Right ventricle myocardium superior (tissue), 1 donor: Measurements from ENCODE around the gene PSMD13. TPM values are rescaled to one million over a fixed set of nuclear protein-coding genes. Genes with fewer than 3 reads are reported as not detected.
"Not testable (repeated sequence)": the region's sequence is repeated elsewhere in the genome, so short reads cannot be mapped to it uniquely, and the experiment has no call there.

Experiments used
- ATAC-seq: fragments of 200-7000 bp; cut with Tn5 transposase; one replicate; pipeline ENCODE4 v1.9.1; 2020; ENCODE audit warnings: mild to moderate bottlenecking; ENCODE audit not compliant: poor library complexity
- DNase-seq: peaks from one replicate; pipeline ENCODE4 v3.0.0-alpha.2; 2020
- intact Hi-C: fragments of 100-400 bp; cut with DNase I; formaldehyde crosslinking; loops from one replicate; pipeline ENCODE4 v1.11.2; 2022
- total RNA-seq: library from RNA; stranded (reverse); fragmentation: NEBNext Ultra II Directional; extraction: Animal tissue kit (Norgen Biotek cat#: 25700); gene quantifications from one replicate; pipeline ENCODE4 v1.2.1, GENCODE V29; 2021
- donor health status: DM: no; HTN: yes; CAD: no; lungs with severe emphysema.

The PSMD13 gene
- total RNA-seq, 1 donor from 2014 or later, result 93.4 TPM

DNA sequence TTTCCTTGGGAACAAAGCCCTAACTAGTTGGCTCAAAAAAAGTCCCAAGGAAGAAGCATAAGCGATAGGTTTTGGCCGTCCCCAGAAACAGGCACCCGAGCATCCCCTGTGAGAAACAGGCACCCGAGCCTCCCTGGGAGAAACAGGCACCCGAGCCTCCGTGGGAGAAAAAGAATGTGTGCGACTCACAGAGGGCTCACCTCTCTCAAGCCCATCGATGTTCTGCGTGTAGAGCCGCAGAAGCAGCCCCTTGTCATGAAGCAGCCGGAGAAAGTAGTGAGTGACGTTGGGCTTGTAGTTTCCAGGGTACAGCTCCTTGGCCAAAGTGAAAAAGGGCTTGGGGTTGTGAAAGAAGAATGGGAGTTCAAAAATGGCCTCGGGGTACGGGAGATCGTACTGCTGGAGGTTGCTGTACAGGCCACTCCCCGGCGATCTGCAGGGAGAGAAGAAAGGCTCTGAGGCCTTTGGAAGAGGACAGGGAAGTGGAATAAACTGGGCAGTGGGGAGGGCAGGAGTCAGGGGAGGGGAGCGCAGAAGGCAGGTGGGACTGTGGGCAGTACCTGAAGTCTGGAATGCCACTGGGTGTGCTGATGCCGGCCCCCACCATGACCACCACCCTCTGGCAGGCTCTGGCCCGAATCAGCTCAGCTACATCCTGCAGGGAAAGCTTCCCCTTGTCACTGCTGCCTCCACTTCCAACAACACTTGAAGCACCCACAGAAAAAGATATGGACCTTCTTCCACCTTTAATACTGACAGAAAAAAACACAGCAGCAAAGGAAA lies 3.8 kb upstream of the PSMD13 start:
- intact Hi-C loops, result no loop called here
- DNase-seq (no peak), ATAC-seq (no peak)

DNA sequence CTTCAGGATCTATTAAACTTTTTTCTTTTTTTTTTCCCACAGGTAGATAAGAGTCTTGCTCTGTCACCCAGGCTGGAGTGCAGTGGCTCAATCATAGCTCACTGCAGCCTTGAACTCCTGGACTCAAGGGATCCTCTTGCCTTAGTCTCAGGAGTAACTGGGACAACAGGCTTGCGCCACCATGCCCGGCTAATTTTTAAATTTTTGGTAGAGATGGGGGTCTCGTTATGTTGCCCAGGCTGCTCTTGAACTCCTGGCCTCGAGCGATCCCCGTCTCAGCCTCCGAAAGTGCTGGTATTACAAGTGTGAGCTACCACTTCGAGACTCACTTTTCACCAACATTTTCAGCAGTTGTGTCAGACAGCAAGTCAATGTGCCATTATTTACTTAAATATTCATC lies 1.6 kb upstream of the PSMD13 start:
- no peak for DNase-seq
- ATAC-seq, result no peak
- intact Hi-C loops, result no loop called here

DNA sequence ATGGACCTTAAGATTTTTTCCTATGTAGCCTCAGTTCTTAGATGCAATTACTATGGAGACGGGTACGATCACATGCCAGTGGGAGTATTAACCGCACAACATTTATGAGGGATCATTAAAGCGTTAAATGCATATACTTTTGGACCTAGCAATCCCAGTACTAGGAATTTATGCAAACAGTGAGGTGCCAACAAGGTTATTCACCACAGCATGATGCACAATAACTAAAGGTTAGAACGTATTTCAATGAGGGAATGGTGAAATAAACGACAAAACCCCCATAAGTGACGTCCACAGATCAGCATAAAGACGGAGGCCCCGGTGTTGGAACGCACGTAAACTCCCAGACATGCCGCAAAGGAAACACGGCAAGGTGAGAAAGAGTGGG lies 1.2 kb upstream of the PSMD13 start:
- ATAC-seq (peak; percentile 12), DNase-seq (no peak)
- intact Hi-C loops, result no loop called here

DNA sequence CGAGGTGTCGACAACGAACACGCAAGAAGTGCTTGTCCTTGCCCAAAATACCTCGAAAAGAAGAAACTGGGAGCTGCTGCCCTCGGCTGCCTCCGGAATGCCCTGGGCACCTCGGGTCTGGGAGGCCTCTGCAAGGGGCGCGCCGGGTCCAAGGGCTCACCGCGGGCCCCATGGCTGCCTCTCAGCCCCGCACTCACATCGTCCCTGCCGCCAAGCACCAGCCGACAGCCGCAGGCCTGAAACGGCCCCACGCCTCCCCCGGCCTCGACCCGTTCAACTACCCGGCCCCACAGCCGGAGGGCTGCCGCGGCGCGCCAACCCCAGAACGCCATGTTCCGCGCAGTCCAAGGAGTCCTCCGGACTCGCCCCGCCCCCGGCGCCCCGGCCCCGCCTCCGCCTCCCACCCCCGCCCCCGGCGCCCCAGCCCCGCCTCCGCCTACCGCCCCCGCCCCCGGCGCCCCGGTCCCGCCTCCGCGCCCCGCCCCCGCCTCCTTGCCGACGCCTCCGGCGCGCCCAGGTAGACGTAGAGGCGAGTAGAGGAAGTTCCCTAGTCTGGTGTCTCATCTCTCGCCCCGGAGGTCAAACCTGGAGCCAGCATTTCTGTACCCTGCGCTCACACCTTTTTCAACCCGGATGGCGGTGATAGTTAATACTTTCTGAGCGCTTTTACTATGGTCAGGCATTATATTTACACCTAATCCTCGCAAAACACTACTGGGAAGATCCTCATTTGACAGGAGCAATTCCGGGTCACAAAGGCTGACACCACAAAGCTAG lies 591 bp upstream of the PSMD13 start, which contains the start of gene SIRT3:
Gene SIRT3 (minus strand): TSS at position 346 of the 777 bp plus-strand sequence. CDS start 14 bp downstream, at position 332.
- peak; percentile 88 for DNase-seq
- ATAC-seq, result peak; percentile 92
- intact Hi-C loops, result no loop called here

DNA sequence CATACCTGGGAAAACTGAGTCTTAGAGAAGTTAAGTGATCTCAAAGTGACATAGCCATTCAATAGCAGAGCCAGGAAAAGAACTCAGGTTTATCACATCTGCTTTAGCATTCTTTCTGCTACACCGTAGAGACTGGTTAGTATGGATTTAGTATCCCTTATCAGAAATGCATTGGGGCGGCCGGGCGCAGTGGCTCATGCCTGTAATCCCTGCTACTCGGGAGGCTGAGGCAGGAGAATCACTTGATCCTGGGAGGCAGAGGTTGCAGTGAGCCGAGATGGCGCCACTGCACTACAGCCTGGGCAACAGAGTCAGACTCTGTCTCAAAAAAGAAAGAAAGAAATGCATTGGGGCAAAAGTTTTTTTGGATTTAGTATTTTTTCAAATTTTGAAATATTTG lies 1.6 kb downstream of the PSMD13 start:
- ATAC-seq, intact Hi-C loops: not testable (repeated sequence)

DNA sequence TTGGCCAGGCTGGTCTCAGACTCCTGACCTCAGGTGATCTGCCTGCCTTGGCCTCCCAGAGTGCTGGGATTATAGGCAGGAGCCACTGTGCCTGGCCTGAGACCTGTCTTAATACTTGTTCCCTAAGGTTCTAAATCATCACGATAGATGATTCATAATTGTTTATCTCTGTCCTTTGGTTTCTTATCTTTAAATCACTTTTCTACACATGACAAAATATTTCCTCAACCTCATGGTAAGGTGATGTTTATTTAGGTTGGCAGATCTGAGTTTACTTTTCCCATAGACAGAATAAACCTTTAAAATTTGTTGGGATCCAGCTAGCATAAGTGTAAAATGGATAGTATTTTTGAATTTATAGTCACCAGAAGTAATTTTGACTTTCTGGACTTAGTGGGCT lies 3.5 kb downstream of the PSMD13 start:
- intact Hi-C loops, result no loop called here
- ATAC-seq, result no peak

More for the DNA sequence above, 1.6 kb downstream of the PSMD13 start:
- DNase-seq, result not testable (repeated sequence)

DNA sequence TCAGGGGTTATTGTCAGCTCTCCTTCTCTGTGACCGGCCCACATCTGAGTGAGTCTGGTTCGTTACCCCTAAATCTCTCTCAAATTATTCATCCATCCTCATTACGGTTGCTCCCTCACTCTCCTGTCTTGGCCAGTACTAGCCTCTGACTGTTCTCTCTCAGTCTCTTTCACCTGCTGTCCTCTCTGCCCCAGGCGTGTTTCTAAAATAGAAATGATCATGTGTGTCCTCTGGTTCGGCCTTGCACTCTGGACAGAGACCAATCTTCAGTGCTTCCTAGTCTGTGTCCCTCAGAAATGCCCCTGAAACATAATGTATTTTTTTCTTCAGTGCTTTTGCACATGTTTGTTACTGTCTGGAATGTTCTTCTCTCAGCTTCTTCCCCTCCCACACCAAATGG lies 4.9 kb downstream of the PSMD13 start:
- ATAC-seq (peak; percentile 69), DNase-seq (no peak)
- intact Hi-C loops, result no loop called here

More for the DNA sequence above, 3.5 kb downstream of the PSMD13 start:
- no peak for DNase-seq

DNA sequence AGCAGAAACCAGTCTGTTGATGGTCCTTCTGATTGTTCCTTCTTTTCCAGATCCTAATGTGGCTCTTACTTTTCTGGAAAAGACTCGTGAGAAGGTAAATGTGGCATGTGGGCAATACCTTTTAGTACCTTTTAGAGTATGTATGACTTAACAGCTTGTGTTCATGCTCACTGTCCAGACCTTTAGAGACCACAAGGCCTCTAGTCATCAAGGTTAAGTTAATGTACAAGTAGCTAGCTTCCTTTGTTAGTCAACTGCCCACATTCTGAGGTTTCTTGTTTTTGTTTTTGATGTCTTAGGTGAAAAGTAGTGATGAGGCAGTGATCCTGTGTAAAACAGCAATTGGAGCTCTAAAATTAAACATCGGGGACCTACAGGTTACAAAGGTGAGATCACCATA lies 7.6 kb downstream of the PSMD13 start:
- intact Hi-C loops, result no loop called here
- ATAC-seq, result no peak
- no peak for DNase-seq

DNA sequence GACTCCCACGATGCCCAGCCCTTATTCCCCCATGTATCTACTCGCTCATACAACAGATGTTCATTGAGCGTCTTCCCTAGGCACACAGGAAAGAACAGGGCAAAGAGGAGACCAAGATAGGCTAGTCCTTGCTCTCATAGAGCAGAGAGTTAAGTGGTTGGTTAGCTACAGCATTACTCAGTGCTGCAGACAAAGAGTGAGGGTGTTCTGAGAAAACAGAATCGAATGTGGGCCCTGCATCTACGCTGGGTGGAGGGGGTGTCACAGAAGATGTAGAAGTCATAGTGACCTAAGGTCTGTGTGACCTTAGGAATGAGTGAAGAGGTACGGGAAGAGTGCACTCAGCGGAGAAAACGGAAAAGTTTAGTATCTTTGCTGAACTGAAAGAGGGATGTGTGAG lies 12.3 kb downstream of the PSMD13 start:
- intact Hi-C loops, result no loop called here
- ATAC-seq (no peak), DNase-seq (no peak)

DNA sequence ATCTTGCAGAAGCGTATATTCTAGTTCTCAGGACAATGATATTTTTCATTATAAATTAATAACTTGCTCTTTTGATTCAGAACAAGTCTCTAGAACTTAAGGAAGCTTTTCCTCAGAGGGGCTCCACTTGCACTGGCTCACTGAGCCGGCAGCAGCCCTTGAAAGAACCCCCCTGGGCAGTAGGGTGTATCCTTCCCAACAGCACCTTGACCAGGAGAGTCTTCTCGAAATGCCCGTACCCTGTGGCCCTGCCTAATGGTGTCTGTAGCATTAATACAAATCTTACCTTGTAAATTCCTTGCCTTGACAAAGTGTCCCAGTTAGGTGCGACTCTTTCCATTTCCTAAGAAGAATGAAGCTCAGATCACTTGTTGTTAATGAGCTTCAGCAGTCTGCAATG lies 13.5 kb downstream of the PSMD13 start:
- intact Hi-C loops, result no loop called here
- DNase-seq (no peak), ATAC-seq (no peak)

DNA sequence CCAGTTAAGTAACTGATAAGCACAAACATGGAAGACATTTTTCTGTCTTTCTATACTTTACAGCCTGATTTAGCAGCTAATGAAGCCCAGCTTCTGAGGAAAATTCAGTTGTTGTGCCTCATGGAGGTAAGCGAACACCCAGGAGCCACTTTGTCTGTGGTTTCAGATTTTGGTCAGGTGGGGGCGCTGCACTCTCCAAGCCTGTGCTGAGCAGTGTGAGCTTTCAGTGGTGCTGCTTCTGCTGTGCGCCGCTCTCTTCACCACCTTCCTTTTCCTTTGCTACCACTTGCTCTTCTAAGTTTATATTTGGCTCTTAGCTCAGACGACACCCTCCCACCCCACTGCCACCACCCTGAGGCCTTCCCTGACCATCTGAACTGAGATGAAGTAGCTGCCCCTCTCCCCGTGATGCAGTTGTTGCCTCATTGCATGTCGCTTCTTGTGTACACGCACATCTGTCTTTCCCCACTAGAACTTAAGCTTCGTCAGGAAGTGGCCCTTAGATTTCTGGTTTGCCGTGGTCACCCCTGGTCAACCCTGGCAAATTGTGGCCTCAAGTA lies 14.0 kb downstream of the PSMD13 start:
- peak; percentile 79 for ATAC-seq
- DNase-seq, result peak; percentile 72
- intact Hi-C loops, result no loop called here

DNA sequence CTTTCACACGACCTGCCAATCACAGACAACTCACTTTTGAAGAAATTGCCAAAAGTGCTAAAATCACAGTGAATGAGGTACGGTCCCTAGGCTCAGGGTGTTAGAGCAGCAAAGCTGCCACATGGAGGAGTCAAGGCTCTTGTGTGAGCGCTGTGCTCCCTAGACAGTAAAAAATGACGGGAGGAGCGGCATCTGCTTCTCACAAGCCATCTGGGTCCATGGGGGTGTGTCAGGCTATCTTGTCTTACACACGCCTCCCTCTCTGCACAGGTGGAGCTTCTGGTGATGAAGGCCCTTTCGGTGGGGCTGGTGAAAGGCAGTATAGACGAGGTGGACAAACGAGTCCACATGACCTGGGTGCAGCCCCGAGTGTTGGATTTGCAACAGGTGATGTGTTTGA lies 14.8 kb downstream of the PSMD13 start:
- DNase-seq, result no peak
- no peak for ATAC-seq
- intact Hi-C loops, result no loop called here

DNA sequence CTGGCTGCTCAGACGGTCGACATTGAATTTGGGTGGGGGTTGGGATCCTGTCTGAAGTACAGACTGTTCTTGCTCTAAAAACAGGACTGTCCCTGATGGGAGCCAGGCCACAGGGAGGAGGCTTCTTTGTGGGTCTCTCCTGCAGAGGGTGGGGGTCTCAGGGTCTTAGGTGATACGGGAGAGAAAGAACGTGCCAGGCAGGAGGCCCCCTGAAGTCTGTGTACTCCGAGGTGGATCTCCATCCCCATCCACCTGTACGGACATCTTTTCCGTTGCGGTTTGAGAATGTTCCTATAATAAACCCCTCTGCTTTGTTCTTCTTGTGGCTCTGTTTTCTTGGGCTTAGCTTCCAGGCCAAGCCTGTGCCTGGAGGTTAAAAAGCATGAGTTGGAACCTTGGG lies 15.9 kb downstream of the PSMD13 start:
- ATAC-seq (no peak), DNase-seq (no peak)
- intact Hi-C loops, result no loop called here

DNA sequence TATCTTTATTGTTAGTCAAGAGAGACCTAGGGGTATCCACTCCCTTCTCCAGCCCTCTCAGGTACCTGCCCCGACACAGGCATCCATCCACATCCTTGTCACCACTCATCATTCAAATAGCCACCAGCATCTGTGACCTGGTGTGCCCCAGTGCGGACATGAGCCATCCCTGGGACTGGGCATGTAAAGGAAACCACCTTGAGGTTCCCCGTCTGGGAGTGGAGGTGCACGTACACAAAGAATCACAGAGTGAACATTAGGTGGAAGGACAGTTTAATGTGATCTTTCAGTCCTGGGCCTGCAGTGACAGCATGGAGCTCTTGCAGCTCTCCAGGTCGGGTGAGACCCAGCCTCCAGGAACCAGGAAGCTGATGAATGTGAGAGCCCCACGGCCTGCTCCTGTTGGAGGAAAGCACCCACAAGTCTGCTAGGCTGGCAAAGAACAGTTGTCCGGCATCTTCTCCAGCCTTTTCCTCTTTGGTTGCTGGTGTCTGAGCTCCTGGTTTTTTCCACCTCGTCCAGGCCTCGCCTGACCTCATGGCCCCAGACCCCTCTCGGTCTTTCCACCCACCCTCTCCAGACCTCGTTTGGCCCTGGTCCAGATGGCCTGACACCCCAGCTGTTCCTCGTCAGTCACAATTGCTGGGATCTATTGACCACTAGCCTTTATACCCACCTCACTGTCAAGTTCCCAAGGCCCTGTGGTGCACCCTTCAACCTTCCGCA lies 16.5 kb downstream of the PSMD13 start:
- DNase-seq (no peak), ATAC-seq (no peak)
- intact Hi-C loops, result no loop called here

DNA sequence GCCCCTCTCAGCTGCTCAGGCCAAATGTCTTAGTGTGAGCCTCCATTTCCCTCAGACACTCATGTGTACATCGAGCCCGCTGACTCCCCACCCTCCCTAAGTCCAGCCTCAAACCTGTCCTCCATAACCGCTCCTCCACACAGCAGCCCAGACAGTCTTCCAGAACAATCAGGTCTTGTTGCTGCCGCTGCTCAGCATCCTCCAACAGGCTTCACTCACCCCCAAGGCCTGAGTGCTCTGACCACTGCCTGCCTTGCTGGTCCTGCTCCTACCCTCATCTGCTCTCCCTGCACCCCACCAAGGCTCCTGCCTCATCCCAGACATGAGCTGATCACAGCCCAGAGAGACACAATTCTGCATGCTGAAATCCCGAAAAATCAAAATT lies 17.1 kb downstream of the PSMD13 start:
- ATAC-seq, result no peak
- DNase-seq, result no peak
- intact Hi-C loops, result no loop called here

DNA sequence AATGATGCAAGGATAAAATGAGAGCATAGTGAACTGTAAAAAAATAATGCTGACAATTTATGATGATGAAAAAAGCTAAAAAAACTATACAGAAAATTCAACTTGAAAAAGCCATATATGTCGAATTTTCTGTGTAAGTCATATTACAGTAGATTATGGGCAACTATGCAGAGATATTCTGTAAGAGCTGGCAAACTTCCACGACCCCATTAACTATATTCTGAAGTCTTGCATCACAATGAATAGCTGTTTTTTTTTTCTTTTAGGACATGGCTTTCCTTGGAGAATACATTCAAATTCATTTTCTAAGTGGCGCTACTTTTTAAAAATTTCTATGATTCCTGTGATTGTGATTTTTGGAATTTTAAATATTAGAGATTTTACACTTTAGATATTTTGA lies 18.4 kb downstream of the PSMD13 start:
- no peak for ATAC-seq
- intact Hi-C loops, result no loop called here
- no peak for DNase-seq

DNA sequence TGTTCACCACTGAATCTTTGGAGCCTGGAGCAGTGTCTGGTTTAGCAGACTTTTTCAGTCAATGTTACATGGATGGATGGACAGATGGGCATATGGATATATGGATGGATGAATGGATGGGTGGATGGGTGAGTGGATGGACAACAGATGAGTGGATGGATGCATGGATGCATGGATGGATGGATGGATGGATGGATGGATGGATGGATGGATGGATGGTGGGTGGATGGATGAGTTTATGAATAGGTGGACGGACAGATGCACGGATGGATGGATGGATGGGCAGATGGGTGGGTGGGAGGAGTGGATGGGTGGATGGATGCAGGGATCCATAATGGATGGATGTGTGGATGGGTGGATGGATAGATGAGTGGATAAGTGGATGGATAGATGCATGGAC lies 19.0 kb downstream of the PSMD13 start:
- intact Hi-C loops, result no loop called here
- DNase-seq, result no peak
- ATAC-seq, result no peak

DNA sequence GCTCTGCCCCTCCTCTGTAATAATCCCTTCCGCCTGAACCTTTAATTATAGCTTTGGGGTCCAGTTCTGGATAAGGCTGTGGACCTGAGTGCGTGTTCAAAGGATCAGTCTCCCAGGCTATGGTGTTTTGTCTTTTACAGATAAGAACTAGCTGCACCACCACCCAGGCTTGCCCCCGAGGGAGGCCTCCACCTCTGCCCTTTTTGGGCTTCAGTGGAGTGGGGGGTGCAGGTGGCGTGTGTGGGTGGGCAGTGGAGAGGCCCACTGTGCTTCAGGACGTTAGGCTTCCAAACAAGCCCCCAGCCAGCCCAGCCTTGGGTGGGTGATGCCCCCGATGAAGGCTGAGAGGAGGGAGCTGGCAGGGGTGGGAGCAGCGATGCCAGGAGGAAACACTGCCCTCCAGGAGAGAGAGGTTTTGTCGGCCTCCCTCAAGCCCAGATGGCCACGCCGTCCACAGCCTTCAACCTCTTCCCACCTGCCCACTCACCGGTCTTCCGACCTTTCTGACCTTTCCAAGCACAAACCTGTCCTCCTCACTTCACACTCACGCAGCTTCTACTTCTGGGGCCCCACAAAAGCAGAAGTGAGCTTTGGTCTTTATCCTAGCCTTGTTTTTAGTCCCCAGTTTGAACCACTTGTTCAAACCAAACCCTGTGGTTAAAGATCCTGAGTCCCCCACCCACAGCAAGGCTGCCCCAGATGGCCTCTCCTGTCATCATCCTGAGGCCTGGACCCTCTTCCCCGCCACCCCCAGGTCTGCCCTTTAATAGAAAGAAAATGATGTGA lies 20.4 kb downstream of the PSMD13 start:
- intact Hi-C loops, result no loop called here
- DNase-seq (no peak), ATAC-seq (no peak)
